ENCODE data around the gene PRKCA. TPM values are rescaled to one million over a fixed set of nuclear protein-coding genes. Genes with fewer than 3 reads are reported as not detected.
A peak's percentile ranks its signal among the peaks of the same experiment; 100 is the strongest.
"Not testable (repeated sequence)": the region's sequence is repeated elsewhere in the genome, so short reads cannot be mapped to it uniquely, and the experiment has no call there.

PRKCA gene
- total and polyA plus RNA-seq, 12 donors = 1.6 to 27.6 (median 10.5) TPM

- Histone ChIP-seq H3K27ac (peak overlapping the region in 2 of 10 donors; percentile 52), H3K9me3 (no peaks in the 10 kb centered on the region), H3K27me3 (no peaks in the 10 kb centered on the region), H3K4me1 (peaks cover 4 to 40% (median 22%) of the 10 kb centered on the region in 9 donors), H3K4me3 (no peak overlapping the region), H3K36me3 (no peaks in the 10 kb centered on the region)
- intact Hi-C loops (cut with DNase I) = loop anchor here in 2 of 10 donors (5.0 to 10.0 kb wide), 2 partner anchors 162 to 185 kb away; no protein-coding TSS in a partner anchor
- DNase-seq = peak in 1 of 2 donors; percentile 19
- ATAC-seq = peak in 5 of 8 donors; percentile 27 to 86 (median 68)
- TF ChIP-seq CTCF (IDR thresholded peaks at IDR 0.05) = no peak
- 72 to 74% methylated on average over 12 of the region's 12 CpGs for WGBS, 2 donors
Measured at GRCh38 chr17:66349521-66350254, 47.3 kb downstream of the PRKCA start.

- 87 to 94% methylated on average over 10 of the region's 10 CpGs for WGBS, 2 donors
- ATAC-seq; DNase-seq; intact Hi-C loops (cut with DNase I); H3K27me3 ChIP-seq; H3K9me3 ChIP-seq; H3K27ac ChIP-seq; H3K4me3 ChIP-seq; H3K36me3 ChIP-seq: not testable (repeated sequence)
- peaks cover 4 to 32% (median 18%) of the 10 kb centered on the region in 9 donors for H3K4me1 ChIP-seq
Measured at GRCh38 chr17:66350576-66350975, 48.2 kb downstream of the PRKCA start.

- intact Hi-C loops (cut with DNase I) = no loop called here
- H3K36me3 ChIP-seq = no peaks in the 10 kb centered on the region
- ATAC-seq = peak in 2 of 8 donors; percentile 23 to 66
- no peak for TF ChIP-seq CTCF (IDR thresholded peaks at IDR 0.05)
- peaks cover 4 to 27% (median 16%) of the 10 kb centered on the region in 9 donors for H3K4me1 ChIP-seq
- H3K27ac ChIP-seq = no peak overlapping the region
- DNase-seq = peak; percentile 13 to 33
- 75 to 90% methylated on average over 5 of the region's 5 CpGs for WGBS, 2 donors
- H3K4me3 ChIP-seq = no peak overlapping the region
- H3K9me3 ChIP-seq = no peaks in the 10 kb centered on the region
- no peaks in the 10 kb centered on the region for H3K27me3 ChIP-seq
Measured at GRCh38 chr17:66351033-66351432, 48.6 kb downstream of the PRKCA start.

DNA sequence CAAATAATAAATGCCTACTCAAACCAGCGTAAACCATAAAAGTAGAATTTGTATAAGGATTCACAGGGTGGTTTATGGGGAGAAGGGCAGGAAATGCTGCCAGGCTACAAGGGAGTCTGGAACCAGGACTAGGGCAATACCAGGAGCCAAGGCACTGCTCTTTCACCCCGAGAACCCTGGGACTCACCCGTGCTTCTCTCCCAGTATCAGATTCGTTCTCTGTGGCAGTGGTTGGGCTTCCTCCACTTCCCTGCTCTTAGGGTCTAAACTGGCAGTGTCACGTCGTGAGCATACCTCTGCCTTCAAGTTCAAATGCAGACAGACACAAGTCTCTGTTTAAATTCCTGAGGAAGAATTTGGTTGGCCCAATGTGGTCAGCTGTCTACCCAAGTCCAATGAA, 49.3 kb downstream of the PRKCA start:
- Histone ChIP-seq H3K27ac (no peak overlapping the region), H3K4me3 (no peak overlapping the region), H3K9me3 (no peaks in the 10 kb centered on the region), H3K27me3 (no peaks in the 10 kb centered on the region), H3K4me1 (peaks cover 4 to 27% (median 16%) of the 10 kb centered on the region in 9 donors), H3K36me3 (no peaks in the 10 kb centered on the region)
- DNase-seq = no peak
- TF ChIP-seq CTCF (IDR thresholded peaks at IDR 0.05) = no peak
- WGBS, 2 donors = 91 to 93% methylated on average over 6 of the region's 6 CpGs
- no peak for ATAC-seq
- intact Hi-C loops (cut with DNase I) = no loop called here

DNA sequence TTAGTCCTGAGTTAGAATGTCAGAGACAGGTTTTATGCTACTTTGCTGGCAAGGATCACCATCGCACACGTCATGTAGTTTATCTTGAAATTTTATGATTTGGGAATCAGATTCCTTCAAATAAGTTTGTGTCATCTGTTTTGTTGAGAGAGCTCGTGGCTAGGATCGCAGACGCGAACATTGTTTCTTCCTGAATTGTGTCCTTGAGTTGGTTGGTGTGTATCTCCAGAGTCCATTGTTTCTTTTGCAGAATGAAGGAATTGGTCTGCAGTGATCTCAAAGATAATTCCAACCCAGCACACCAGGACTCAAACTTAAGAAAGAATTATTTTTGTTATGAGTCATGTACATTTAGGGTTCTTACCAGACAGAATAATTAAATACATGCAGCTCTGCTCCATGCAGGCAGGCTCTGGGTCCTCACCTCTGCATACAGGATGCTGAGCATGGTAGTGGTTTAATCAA, 51.6 kb downstream of the PRKCA start:
- Histone ChIP-seq H3K36me3 (no peaks in the 10 kb centered on the region), H3K9me3 (no peaks in the 10 kb centered on the region), H3K4me3 (no peak overlapping the region), H3K27me3 (no peaks in the 10 kb centered on the region), H3K4me1 (peaks cover 0 to 15% (median 5%) of the 10 kb centered on the region in 9 donors), H3K27ac (no peak overlapping the region)
- no peak for TF ChIP-seq CTCF (IDR thresholded peaks at IDR 0.05)
- intact Hi-C loops (cut with DNase I) = no loop called here
- WGBS, 2 donors = 86 to 87% methylated on average over 6 of the region's 6 CpGs
- DNase-seq = no peak
- no peak for ATAC-seq

Measured in heart right ventricle (tissue), 16 donors.